CD4-positive, CD25-positive, alpha-beta regulatory T cell (primary cell): ENCODE data around the gene NCOA3. TPM values are rescaled to one million over a fixed set of nuclear protein-coding genes. Genes with fewer than 3 reads are reported as not detected.

Experiments
- ATAC-seq, 2 donors: fragments of 150-1000 bp; cut with Tn5 transposase; one replicate each; pipeline ENCODE4 v1.10.0; 2021; ENCODE audit warnings: low read depth in 2 of 2, moderate number of reproducible peaks in 2 of 2, moderate library complexity in 1 of 2
- DNase-seq, 3 donors: peaks; one replicate each; pipeline versions ENCODE4 v3.0.0 to v3.0.0-alpha.2; 2012 to 2022; ENCODE audit warnings: mixed read lengths in 1 of 3
- H3K27ac ChIP-seq: one replicate; pipeline ENCODE4 v1.7.0; 2013; ENCODE audit warnings: mild to moderate bottlenecking, low read length; ENCODE audit not compliant: insufficient read depth, poor library complexity, severe bottlenecking
- H3K27me3 ChIP-seq: one replicate; pipeline ENCODE4 v1.7.0; 2013; ENCODE audit warnings: low read length; ENCODE audit not compliant: control insufficient read depth, insufficient read depth
- H3K36me3 ChIP-seq: one replicate; pipeline ENCODE4 v1.7.0; 2013; ENCODE audit warnings: mild to moderate bottlenecking, low read length, moderate library complexity; ENCODE audit not compliant: control insufficient read depth, insufficient read depth
- H3K4me1 ChIP-seq: 2 replicates; pipeline ENCODE4 v1.7.0; 2013; ENCODE audit warnings: mild to moderate bottlenecking, low read length; ENCODE audit not compliant: insufficient read depth, control insufficient read depth, poor library complexity, severe bottlenecking
- H3K4me3 ChIP-seq: one replicate; pipeline ENCODE4 v1.7.0; 2013; ENCODE audit warnings: low read depth, mild to moderate bottlenecking, low read length, moderate library complexity
- H3K9me3 ChIP-seq, 2 experiments: 1 replicate in 1 of 2; 2 replicates in 1 of 2; pipeline ENCODE4 v1.7.0; 2013; ENCODE audit warnings: low read length in 2 of 2, mild to moderate bottlenecking in 1 of 2, moderate library complexity in 1 of 2; ENCODE audit not compliant: control insufficient read depth in 2 of 2
- H3K27ac Mint-ChIP-seq, 3 donors: one replicate each; pipeline ENCODE4 v1.8.0; 2020 to 2022; ENCODE audit warnings: mild to moderate bottlenecking in 3 of 3, mixed read lengths in 3 of 3, moderate library complexity in 2 of 3
- H3K27me3 Mint-ChIP-seq: one replicate; pipeline ENCODE4 v1.8.0; 2022; ENCODE audit warnings: mild to moderate bottlenecking, mixed read lengths
- H3K36me3 Mint-ChIP-seq: one replicate; pipeline ENCODE4 v1.8.0; 2020; ENCODE audit warnings: mixed read lengths
- H3K4me1 Mint-ChIP-seq, 4 donors: one replicate each; pipeline ENCODE4 v1.8.0; 2020 to 2022; ENCODE audit warnings: mixed read lengths in 4 of 4, mild to moderate bottlenecking in 1 of 4
- H3K4me3 Mint-ChIP-seq, 4 donors: one replicate each; pipeline ENCODE4 v1.8.0; 2020 to 2022; ENCODE audit warnings: mild to moderate bottlenecking in 4 of 4, mixed read lengths in 4 of 4, moderate library complexity in 3 of 4
- H3K9me3 Mint-ChIP-seq, 7 donors: one replicate each; pipeline ENCODE4 v1.8.0; 2020 to 2022; ENCODE audit warnings: mixed read lengths in 7 of 7, mild to moderate bottlenecking in 3 of 7, moderate library complexity in 2 of 7
- polyA plus RNA-seq, 4 donors: library from polyadenylated mRNA; unstranded; fragments of 300-500 nt; fragmentation: Illumina TruSeq; gene quantifications; one replicate each; pipeline ENCODE4 v1.2.3, GENCODE V29; 2021
- total RNA-seq: library from RNA; stranded (reverse); gene quantifications from one replicate; pipeline ENCODE4 v1.2.3, GENCODE V29; 2022

Gene NCOA3
- total and polyA plus RNA-seq, 5 donors from 2014 or later = 21.4 to 86.6 (median 26.0) TPM

DNA sequence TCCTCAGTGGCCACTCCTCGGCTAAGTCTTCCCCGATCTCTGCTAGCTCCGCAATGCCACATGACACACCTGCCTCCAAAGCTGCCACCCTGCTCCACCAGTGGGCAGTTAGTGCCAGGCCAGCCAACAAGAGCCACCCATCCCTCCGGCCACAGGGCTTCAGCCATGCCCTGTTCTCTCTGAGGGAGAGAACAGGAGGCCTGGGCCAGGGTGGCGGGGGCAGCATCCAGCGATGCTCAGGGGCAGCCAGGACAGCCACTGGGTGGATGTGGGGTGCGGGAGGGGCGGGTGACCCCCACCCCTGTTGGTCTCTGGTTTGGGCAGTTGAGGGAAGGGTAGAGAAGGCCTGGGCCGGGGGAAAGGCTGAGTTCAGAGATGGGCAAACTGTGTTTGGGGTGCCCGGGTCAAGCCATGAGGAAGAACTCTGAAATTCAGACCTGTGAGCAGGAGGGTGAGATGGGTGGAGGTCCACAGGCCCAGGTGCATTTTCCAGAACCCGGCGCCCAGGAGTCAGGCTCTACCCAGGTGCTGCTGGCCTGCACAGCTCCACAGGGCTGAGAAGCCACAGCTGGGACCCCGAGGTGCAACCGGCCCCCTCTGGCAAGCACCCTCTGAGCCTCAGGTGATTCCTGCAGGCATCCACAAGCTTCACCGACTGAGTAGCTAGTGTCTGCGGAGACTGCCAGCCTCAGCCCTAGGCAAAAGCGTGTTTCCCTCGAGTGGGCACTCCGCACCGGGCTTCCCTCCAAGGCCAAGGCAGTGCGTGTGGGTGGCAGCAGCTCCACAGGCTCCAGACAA is 192.5 kb downstream of the NCOA3 start:
- H3K27ac ChIP-seq = no peak overlapping the region
- no peaks in the 10 kb centered on the region for H3K36me3 ChIP-seq
- no peaks in the 10 kb centered on the region for H3K9me3 ChIP-seq
- no peak for ATAC-seq
- no peak overlapping the region for H3K4me3 Mint-ChIP-seq
- H3K4me3 ChIP-seq = no peak overlapping the region
- peak overlapping the region in 1 of 3 donors; percentile 27 for H3K27ac Mint-ChIP-seq
- DNase-seq = no peak
- H3K27me3 ChIP-seq = no peaks in the 10 kb centered on the region
- peaks cover 0 to 8% (median 5%) of the 10 kb centered on the region in 4 donors for H3K4me1 Mint-ChIP-seq
- H3K4me1 ChIP-seq = no peaks in the 10 kb centered on the region
- no peaks in the 10 kb centered on the region for H3K27me3 Mint-ChIP-seq
- no peaks in the 10 kb centered on the region for H3K36me3 Mint-ChIP-seq
- H3K9me3 Mint-ChIP-seq = peaks cover 0 to 4% (median 0%) of the 10 kb centered on the region in 7 donors

DNA sequence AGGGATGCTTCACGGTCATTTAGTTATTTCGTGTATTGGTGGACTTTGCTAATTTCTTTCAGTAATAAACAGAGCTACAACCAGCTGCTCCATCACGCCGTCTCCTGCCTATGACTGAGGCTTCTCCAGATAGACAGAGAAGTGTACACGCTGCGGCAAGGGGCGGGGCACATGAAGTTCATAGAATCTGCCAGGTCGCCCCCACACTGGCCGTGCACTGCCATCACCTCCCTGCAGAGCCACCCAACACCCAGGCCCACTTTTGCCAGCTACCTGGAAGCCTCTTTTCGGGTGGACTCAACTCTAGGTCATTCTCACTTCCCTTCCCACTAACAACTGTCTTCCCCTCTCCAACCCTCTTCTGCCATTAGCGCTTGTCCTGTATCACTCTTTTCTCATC is 195.2 kb downstream of the NCOA3 start:
- DNase-seq (no peak), ATAC-seq (no peak)
- H3K27me3 ChIP-seq = no peaks in the 10 kb centered on the region
- no peaks in the 10 kb centered on the region for H3K4me1 ChIP-seq
- peaks cover 0 to 8% (median 5%) of the 10 kb centered on the region in 4 donors for H3K4me1 Mint-ChIP-seq
- no peaks in the 10 kb centered on the region for H3K27me3 Mint-ChIP-seq
- H3K9me3 ChIP-seq = no peaks in the 10 kb centered on the region
- no peak overlapping the region for H3K27ac ChIP-seq
- H3K4me3 Mint-ChIP-seq = no peak overlapping the region
- no peaks in the 10 kb centered on the region for H3K36me3 Mint-ChIP-seq
- no peak overlapping the region for H3K4me3 ChIP-seq
- peaks cover 0 to 4% (median 0%) of the 10 kb centered on the region in 7 donors for H3K9me3 Mint-ChIP-seq
- H3K27ac Mint-ChIP-seq = no peak overlapping the region
- H3K36me3 ChIP-seq = no peaks in the 10 kb centered on the region

DNA sequence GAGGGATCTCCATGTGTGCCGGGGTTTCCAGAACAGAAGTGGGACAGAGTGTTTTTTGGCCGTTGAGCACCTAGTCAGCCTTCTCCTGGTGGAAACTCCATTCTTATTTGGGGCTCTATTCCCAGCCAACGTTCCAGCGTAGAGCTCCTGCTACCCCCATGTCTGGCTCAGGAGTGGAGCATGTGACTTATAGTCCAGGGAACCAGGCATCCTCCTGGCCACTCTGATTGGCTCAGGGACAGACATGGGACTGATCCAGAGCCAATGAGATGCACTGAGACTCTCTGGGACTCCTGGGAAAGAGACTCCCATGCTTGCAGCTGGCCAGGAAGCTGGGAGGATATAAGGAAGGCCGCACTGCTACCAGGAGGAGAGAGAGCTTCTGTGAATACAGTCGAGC is 196.5 kb downstream of the NCOA3 start:
- Mint-ChIP-seq H3K27ac (no peak overlapping the region), H3K9me3 (peaks cover 0 to 4% (median 0%) of the 10 kb centered on the region in 7 donors), H3K4me1 (peaks cover 0 to 8% (median 5%) of the 10 kb centered on the region in 4 donors), H3K4me3 (no peak overlapping the region), H3K27me3 (no peaks in the 10 kb centered on the region), H3K36me3 (no peaks in the 10 kb centered on the region)
- Histone ChIP-seq H3K9me3 (no peaks in the 10 kb centered on the region), H3K36me3 (no peaks in the 10 kb centered on the region), H3K27me3 (no peaks in the 10 kb centered on the region), H3K4me3 (no peak overlapping the region), H3K27ac (no peak overlapping the region), H3K4me1 (no peaks in the 10 kb centered on the region)
- ATAC-seq (no peak), DNase-seq (no peak)

DNA sequence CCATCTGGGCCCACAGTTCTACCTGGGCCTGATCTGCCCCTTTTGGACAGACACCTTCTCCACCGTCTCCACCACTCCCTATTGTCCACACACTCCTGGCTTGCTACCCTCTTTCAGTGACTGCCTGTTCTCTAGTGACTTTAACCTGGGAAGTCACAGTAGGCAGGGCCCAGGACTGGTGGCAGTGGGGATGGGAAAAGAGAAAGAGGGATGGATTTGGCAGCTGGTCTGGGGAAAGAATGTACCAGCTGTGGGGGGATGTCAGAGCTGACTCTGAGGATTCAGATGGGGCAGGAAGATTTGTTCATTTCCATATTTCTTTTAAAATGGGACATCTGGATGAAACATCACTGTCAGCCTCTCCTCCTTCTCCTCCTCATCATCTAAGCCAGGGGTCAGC is 198.1 kb downstream of the NCOA3 start:
- Mint-ChIP-seq H3K9me3 (peaks cover 0 to 6% (median 0%) of the 10 kb centered on the region in 7 donors), H3K4me3 (no peak overlapping the region), H3K27ac (no peak overlapping the region), H3K27me3 (peaks cover 4% of the 10 kb centered on the region), H3K4me1 (peaks cover 0 to 8% (median 5%) of the 10 kb centered on the region in 4 donors), H3K36me3 (no peaks in the 10 kb centered on the region)
- H3K27ac ChIP-seq = no peak overlapping the region
- H3K9me3 ChIP-seq = no peaks in the 10 kb centered on the region
- H3K27me3 ChIP-seq = no peaks in the 10 kb centered on the region
- DNase-seq (no peak), ATAC-seq (no peak)
- no peak overlapping the region for H3K4me3 ChIP-seq
- no peaks in the 10 kb centered on the region for H3K36me3 ChIP-seq
- no peaks in the 10 kb centered on the region for H3K4me1 ChIP-seq

DNA sequence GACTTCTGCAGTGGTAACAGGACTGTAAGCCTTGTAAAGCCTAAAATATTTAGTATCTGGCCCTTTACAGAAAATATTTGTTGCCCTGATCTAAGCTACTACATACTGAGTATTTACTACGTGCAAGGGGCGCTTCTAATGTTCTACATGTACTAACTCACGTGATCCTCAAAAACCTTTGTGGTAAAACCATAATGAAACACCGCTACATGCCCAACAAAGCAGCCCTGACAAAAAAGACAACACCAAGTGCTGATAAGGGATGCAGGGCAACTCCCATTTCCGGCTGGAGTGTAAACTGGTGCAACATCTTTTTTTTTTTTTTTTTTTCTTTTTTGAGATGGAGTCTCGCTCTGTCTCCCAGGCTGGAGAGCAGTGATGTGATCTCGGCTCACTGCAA is 198.6 kb downstream of the NCOA3 start:
- no peaks in the 10 kb centered on the region for H3K36me3 Mint-ChIP-seq
- H3K4me1 ChIP-seq = no peaks in the 10 kb centered on the region
- H3K27ac ChIP-seq = no peak overlapping the region
- no peak overlapping the region for H3K4me3 Mint-ChIP-seq
- H3K4me3 ChIP-seq = no peak overlapping the region
- no peaks in the 10 kb centered on the region for H3K36me3 ChIP-seq
- H3K4me1 Mint-ChIP-seq = peaks cover 0 to 3% (median 2%) of the 10 kb centered on the region in 4 donors
- H3K9me3 ChIP-seq = no peaks in the 10 kb centered on the region
- DNase-seq (no peak), ATAC-seq (no peak)
- H3K27me3 ChIP-seq = no peaks in the 10 kb centered on the region
- H3K27me3 Mint-ChIP-seq = peaks cover 4% of the 10 kb centered on the region
- H3K27ac Mint-ChIP-seq = no peak overlapping the region
- H3K9me3 Mint-ChIP-seq = peaks cover 0 to 6% (median 0%) of the 10 kb centered on the region in 7 donors

DNA sequence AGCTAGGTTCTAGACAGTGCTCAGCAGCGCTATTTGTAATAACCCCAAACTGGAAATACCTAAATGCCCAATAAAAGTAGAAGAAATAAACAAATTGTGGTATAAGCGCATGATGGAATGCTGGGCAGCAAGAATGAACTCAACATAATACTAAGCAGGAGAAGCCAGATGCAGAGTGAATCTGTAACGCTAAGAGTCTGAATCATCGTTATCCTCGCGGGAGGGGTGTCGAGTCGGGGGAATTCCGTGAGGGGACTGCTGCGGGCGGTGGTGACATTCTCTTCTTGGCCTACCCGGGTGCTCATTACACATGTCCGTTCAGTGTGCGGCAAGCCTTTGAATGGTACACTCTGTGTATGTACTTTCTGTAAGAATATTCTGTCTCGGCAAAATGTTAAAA is 199.9 kb downstream of the NCOA3 start:
- no peak overlapping the region for H3K27ac Mint-ChIP-seq
- H3K36me3 ChIP-seq = no peaks in the 10 kb centered on the region
- ATAC-seq = no peak

DNA sequence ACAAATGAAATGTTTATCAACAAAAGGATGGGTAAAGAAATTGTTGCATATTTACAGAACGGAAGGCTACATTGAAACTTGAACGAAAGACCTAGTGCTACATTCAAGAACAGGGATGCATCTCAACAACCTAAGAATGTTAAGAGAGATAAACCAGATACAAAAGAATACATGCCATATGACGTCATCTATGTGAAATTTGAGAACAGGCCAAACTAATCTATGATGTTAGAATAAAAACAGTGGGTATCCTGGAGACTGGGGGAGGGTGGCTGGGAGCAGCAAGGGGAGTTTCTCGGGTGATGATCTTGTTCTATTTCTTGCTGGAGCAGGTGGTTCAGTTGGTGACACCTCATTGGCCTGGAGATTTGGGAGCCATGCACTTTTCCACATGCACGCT is 202.1 kb downstream of the NCOA3 start:
- Mint-ChIP-seq H3K9me3 (peaks cover 0 to 2% (median 0%) of the 10 kb centered on the region in 7 donors), H3K4me3 (no peak overlapping the region), H3K27ac (no peak overlapping the region), H3K27me3 (peaks cover 13% of the 10 kb centered on the region), H3K36me3 (no peaks in the 10 kb centered on the region), H3K4me1 (peaks cover 0 to 2% (median 0%) of the 10 kb centered on the region in 4 donors)
- Histone ChIP-seq H3K27ac (no peak overlapping the region), H3K4me3 (no peak overlapping the region), H3K4me1 (no peaks in the 10 kb centered on the region), H3K9me3 (no peaks in the 10 kb centered on the region), H3K27me3 (no peaks in the 10 kb centered on the region), H3K36me3 (no peaks in the 10 kb centered on the region)
- ATAC-seq (no peak), DNase-seq (no peak)

More for the DNA sequence above, 199.9 kb downstream of the NCOA3 start:
- no peaks in the 10 kb centered on the region for H3K4me1 ChIP-seq
- no peak overlapping the region for H3K4me3 Mint-ChIP-seq
- H3K9me3 Mint-ChIP-seq = peaks cover 0 to 2% (median 0%) of the 10 kb centered on the region in 7 donors
- H3K27me3 Mint-ChIP-seq = peaks cover 8% of the 10 kb centered on the region
- no peak overlapping the region for H3K27ac ChIP-seq
- DNase-seq = no peak
- no peaks in the 10 kb centered on the region for H3K9me3 ChIP-seq
- no peak overlapping the region for H3K4me3 ChIP-seq
- H3K27me3 ChIP-seq = no peaks in the 10 kb centered on the region
- no peaks in the 10 kb centered on the region for H3K4me1 Mint-ChIP-seq
- H3K36me3 Mint-ChIP-seq = no peaks in the 10 kb centered on the region
